PFSK-1 (cell line): ENCODE measurements around the gene CFAP65.

Experiments
- FOXP2 ChIP-seq: optimal IDR thresholded peaks from 2 replicates; pipeline ENCODE3; 2011; ENCODE audit warnings: borderline replicate concordance, control low read depth, inconsistent platforms; ENCODE audit not compliant: insufficient read depth; ENCODE audit errors: extremely low read length, extremely low read depth
- POLR2AphosphoS5 ChIP-seq: IDR thresholded peaks from 2 replicates; pipeline ENCODE4 v1.6.1; 2012; ENCODE audit warnings: low read depth, mild to moderate bottlenecking, control low read depth, low read length, moderate library complexity
- REST ChIP-seq, 2 experiments: IDR thresholded peaks; 2 replicates each; pipeline versions ENCODE4 v1.6.1 to v1.8.0; 2011 to 2012; ENCODE audit warnings: low read depth in 2 of 2, low read length in 2 of 2, control low read depth in 1 of 2, inconsistent platforms in 1 of 2, mild to moderate bottlenecking in 1 of 2, moderate library complexity in 1 of 2; ENCODE audit not compliant: insufficient read depth in 1 of 2
- SIN3A ChIP-seq: IDR thresholded peaks from 2 replicates; pipeline ENCODE4 v1.6.1; 2012; ENCODE audit warnings: mild to moderate bottlenecking, low read length, moderate library complexity, borderline replicate concordance; ENCODE audit not compliant: insufficient read depth
- TAF1 ChIP-seq: IDR thresholded peaks from 2 replicates; pipeline ENCODE4 v1.6.1; 2012; ENCODE audit warnings: low read length, control low read depth, borderline replicate concordance; ENCODE audit not compliant: insufficient read depth

The CFAP65 gene

GRCh38 chr2:219060821-219061791, 19.8 kb upstream of the CFAP65 start, which contains the start of gene IHH:
IHH (minus strand) TSS chr2:219060921; CDS start chr2:219060467, 454 bp downstream.
- TF ChIP-seq SIN3A = no peak
- TF ChIP-seq REST (IDR thresholded peaks at IDR 0.05; ENCODE audit: insufficient read depth in 1 of 2, low read depth in 2 of 2, low read length in 2 of 2) = no peak
- TF ChIP-seq FOXP2 = no peak
- no peak for TF ChIP-seq TAF1
- no peak for TF ChIP-seq POLR2AphosphoS5

DNA sequence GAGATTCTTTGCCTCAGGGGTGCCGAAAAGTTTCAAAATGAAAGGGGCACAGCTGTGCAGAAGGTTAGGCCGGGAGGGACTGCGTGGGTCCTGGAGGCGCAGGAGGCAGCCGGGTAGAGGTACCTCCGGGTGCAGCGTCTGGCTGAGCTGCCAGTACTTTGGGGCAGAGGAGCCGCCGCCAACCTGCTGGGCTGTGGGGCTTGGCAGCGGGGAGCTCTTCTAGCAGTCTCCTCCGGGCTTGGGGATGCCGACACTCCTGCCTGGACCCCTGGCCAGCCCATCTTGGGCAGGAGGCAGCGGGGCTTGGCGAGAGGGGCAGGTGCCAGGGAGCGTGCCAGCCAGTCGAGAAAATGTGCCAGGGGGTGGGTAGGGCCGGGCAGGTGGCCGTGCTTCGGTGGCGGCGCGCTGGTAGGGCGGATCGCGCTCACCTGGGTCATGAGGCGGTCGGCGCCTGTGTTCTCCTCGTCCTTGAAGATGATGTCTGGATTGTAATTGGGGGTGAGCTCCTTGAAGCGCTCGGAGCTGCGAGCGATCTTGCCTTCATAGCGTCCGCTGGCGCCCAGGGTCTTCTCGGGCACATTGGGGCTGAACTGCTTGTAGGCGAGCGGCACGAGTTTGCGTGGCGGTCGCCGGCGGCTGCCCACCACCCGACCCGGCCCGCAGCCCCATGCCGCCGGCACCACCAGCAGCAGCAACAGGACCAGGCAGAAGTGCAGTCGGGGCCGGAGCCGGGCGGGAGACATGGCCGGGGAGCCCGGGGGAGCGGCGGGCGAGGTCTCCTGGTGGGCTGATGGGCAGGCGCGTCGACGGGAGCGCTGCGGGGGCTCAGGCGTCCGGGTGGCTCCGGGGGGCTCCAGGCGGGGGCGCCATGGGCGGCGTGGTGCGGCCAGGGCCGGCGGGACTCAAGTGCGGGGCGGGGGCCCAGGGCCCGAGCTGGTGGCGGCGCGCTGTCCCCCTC, 18.7 kb upstream of the CFAP65 start:
- TF ChIP-seq TAF1 (no peak), SIN3A (no peak), POLR2AphosphoS5 (no peak), FOXP2 (no peak), REST (IDR thresholded peaks at IDR 0.05; ENCODE audit: insufficient read depth in 1 of 2, low read depth in 2 of 2, low read length in 2 of 2) (no peak)

GRCh38 chr2:219059375-219059724, 18.0 kb upstream of the CFAP65 start:
- TF ChIP-seq TAF1 (no peak), POLR2AphosphoS5 (no peak), FOXP2 (no peak)

- TF ChIP-seq REST (IDR thresholded peaks at IDR 0.05; ENCODE audit: insufficient read depth in 1 of 2, low read depth in 2 of 2, low read length in 2 of 2) = no peak
- no peak for TF ChIP-seq SIN3A
- TF ChIP-seq POLR2AphosphoS5 = no peak
- no peak for TF ChIP-seq FOXP2
- TF ChIP-seq TAF1 = no peak
Measured at GRCh38 chr2:219058541-219059374, 17.4 kb upstream of the CFAP65 start.
